Activated CD8-positive, alpha-beta T cell treated with anti-CD3 and anti-CD28 coated beads, Interleukin-2, amount 10 ng/mL, durations not matched to agents 7 days and 5 days (primary cell): ENCODE results near the gene DNAH1. TPM values are rescaled to one million over a fixed set of nuclear protein-coding genes. Genes with fewer than 3 reads are reported as not detected.

Experiments
- ATAC-seq: fragments of 150-1000 bp; cut with Tn5 transposase; one replicate; pipeline ENCODE4 v1.10.0; 2021; ENCODE audit warnings: moderate library complexity
- CTCF ChIA-PET: fragments of 350-600 bp; sonication (Branson Sonifier 250); formaldehyde crosslinking; loops from one replicate; lab custom pipeline; 2021; ENCODE audit warnings: antibody characterized with exemption; lab: Charles Lee
- POLR2A ChIA-PET: fragments of 350-600 bp; sonication (Branson Sonifier 250); formaldehyde crosslinking; loops from one replicate; lab custom pipeline; 2021; ENCODE audit warnings: antibody characterized with exemption; lab: Charles Lee
- DNase-seq: peaks from one replicate; pipeline ENCODE4 v3.0.0-alpha.2; 2020
- H3K27ac Mint-ChIP-seq: one replicate; pipeline ENCODE4 v1.8.0; 2021; ENCODE audit warnings: mild to moderate bottlenecking, mixed read lengths
- H3K27me3 Mint-ChIP-seq: one replicate; pipeline ENCODE4 v1.8.0; 2021; ENCODE audit warnings: low read depth, mixed read lengths
- H3K36me3 Mint-ChIP-seq: one replicate; pipeline ENCODE4 v1.8.0; 2021; ENCODE audit warnings: low read depth, mixed read lengths
- H3K4me1 Mint-ChIP-seq: one replicate; pipeline ENCODE4 v1.8.0; 2021; ENCODE audit warnings: low read depth, mixed read lengths
- H3K4me3 Mint-ChIP-seq: one replicate; pipeline ENCODE4 v1.8.0; 2021; ENCODE audit warnings: mild to moderate bottlenecking, mixed read lengths
- H3K9me3 Mint-ChIP-seq: one replicate; pipeline ENCODE4 v1.8.0; 2022; ENCODE audit warnings: mixed read lengths; ENCODE audit not compliant: insufficient read depth
- total RNA-seq, 2 experiments: library from RNA; stranded (reverse); gene quantifications; one replicate each; pipeline ENCODE4 v1.2.3, GENCODE V29; 2021

DNAH1 gene
- total RNA-seq, 2 experiments from 2014 or later = 18.1 to 20.2 TPM

- ATAC-seq = no peak
- no peaks in the 10 kb centered on the region for H3K27me3 Mint-ChIP-seq
- ChIA-PET POLR2A (no interaction called here), CTCF (interaction anchor here (2.4 kb wide), 1 partner anchor 12 kb away, joined by 11 read pairs; no protein-coding TSS in a partner anchor)
- H3K36me3 Mint-ChIP-seq = no peaks in the 10 kb centered on the region
- H3K9me3 Mint-ChIP-seq = no peaks in the 10 kb centered on the region
- peaks cover 9% of the 10 kb centered on the region for H3K4me1 Mint-ChIP-seq
- no peak for DNase-seq
- H3K27ac Mint-ChIP-seq = no peak overlapping the region
- H3K4me3 Mint-ChIP-seq = no peak overlapping the region
Observed at GRCh38 chr3:52440249-52440551, 124.1 kb downstream of the DNAH1 start.

- POLR2A ChIA-PET = no interaction called here
- H3K36me3 Mint-ChIP-seq = no peaks in the 10 kb centered on the region
- no peak overlapping the region for H3K4me3 Mint-ChIP-seq
- H3K9me3 Mint-ChIP-seq = no peaks in the 10 kb centered on the region
- H3K4me1 Mint-ChIP-seq = peaks cover 13% of the 10 kb centered on the region
- CTCF ChIA-PET = no interaction called here
- H3K27ac Mint-ChIP-seq = no peak overlapping the region
- DNase-seq = no peak
- no peak for ATAC-seq
- no peaks in the 10 kb centered on the region for H3K27me3 Mint-ChIP-seq
Observed at GRCh38 chr3:52440671-52441070, 124.6 kb downstream of the DNAH1 start.

DNA sequence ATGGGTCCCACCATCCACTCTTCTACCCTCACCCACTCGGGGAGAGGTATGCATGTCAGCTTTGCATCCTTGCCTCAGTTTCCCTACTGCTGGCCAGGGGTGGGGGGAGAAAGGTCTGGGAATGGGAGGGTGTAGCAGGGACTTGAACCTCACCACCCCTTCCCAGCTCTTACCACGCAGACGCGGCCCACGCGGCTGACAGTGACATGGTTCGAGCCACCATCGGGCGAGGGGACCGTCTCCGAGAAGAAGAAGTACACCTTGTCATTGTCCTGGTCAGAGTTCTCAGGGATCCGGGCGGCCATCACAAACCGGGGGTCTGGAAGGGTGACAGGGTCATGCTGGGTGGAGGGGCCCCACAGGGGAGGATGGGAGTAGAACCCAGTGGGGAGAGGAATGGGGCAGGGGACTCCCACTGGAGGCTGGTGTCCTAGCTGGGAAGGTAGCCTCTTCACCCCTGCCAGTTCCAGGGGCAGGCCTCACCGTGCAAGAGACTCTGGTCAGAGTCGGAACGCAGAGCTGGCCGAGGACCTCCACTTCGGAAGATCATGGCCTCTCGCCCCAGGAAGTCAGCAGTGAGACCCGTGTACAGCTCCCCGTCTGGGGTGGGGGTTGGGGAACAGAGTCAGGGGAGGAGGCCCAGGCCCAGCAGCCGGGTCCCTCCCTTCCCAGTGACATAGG is 125.1 kb downstream of the DNAH1 start:
- Mint-ChIP-seq H3K36me3 (no peaks in the 10 kb centered on the region), H3K27ac (no peak overlapping the region), H3K27me3 (no peaks in the 10 kb centered on the region), H3K4me1 (peaks cover 14% of the 10 kb centered on the region), H3K9me3 (no peaks in the 10 kb centered on the region), H3K4me3 (no peak overlapping the region)
- CTCF ChIA-PET = interaction anchor here (1.8 kb wide), 1 partner anchor 10 kb away, joined by 4 read pairs; no protein-coding TSS in a partner anchor
- no peak for ATAC-seq
- POLR2A ChIA-PET = no interaction called here
- no peak for DNase-seq

DNA sequence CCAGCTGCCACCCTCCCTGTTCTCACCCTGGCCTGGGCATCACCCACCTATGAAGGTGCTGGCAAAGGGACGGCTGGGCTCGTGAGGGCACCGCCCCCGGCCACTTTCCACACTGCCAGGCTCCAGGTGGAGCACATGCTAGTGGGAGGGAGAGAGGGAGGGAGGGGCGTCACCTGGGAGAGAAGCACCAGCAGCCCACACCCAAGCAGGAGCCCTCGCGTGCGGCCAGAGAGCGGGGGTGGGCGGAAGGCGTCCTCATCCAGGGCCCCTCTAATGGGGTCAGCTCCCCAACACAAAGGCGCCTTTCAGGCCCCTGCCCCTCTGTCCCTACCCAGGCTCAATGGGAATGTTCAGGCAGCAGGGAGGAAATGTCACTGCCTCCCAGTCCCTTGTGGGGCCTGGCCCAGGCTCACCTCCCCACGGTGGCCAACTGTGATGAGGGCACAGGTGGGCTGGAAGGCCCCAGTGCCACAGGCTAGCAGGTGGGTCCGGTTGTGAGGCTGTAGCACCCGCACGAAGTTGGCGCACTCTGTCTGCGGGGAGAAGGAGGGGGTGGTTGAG is 125.7 kb downstream of the DNAH1 start:
- Mint-ChIP-seq H3K27ac (no peak overlapping the region), H3K4me3 (no peak overlapping the region), H3K4me1 (peaks cover 14% of the 10 kb centered on the region), H3K36me3 (no peaks in the 10 kb centered on the region), H3K27me3 (no peaks in the 10 kb centered on the region), H3K9me3 (no peaks in the 10 kb centered on the region)
- DNase-seq = no peak
- POLR2A ChIA-PET = no interaction called here
- CTCF ChIA-PET = interaction anchor here (1.8 kb wide), 1 partner anchor 10 kb away, joined by 4 read pairs; no protein-coding TSS in a partner anchor
- no peak for ATAC-seq

DNA sequence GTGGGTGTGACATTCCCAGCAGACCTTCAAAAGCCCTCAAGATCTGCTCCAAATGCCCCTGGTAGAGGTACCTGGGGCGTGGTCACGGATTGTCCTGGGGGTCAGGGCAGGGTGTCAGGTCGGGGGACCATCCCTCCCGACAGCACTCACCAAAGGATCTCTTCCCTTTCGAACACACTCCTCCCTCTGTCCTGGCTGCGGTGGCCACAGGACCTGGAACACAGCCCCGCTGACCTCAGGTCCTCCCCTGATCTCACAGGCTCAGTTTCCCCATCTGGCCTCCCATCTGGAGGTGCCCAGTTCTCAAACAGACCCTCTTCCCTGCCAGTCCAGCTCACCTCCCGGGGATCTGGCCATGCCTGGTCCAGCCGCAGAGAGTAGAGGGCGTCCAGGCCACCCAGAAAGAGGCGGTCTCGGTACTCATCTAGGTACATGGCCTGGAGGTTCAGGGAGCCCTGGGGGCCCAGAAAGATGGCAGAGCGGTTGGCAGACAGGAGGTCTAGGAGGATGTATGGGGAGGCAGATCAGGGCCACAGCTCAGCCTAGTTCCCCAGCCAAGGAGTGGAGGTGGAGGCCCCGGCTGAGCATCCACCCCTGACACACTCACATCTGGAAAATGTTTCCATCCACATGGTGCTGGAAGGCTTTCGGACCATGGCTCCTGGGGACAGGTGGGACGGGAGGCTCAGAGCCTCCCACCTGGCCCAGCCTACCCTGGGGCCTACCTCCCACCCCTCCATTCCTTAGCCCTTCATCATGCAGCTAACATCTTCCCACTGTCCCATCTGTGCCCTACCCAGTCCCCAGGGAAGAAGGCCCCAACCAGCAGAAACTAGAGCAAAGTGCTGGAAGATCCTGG is 126.5 kb downstream of the DNAH1 start:
- CTCF ChIA-PET = interaction anchor here (1.8 kb wide), 1 partner anchor 9 kb away, joined by 4 read pairs; no protein-coding TSS in a partner anchor
- Mint-ChIP-seq H3K27ac (no peak overlapping the region), H3K4me1 (peaks cover 19% of the 10 kb centered on the region), H3K27me3 (no peaks in the 10 kb centered on the region), H3K4me3 (no peak overlapping the region), H3K36me3 (no peaks in the 10 kb centered on the region), H3K9me3 (no peaks in the 10 kb centered on the region)
- POLR2A ChIA-PET = no interaction called here
- ATAC-seq = no peak
- DNase-seq = no peak

- peaks cover 19% of the 10 kb centered on the region for H3K4me1 Mint-ChIP-seq
- CTCF ChIA-PET = interaction anchor here (1.8 kb wide), 1 partner anchor 8 kb away, joined by 4 read pairs; no protein-coding TSS in a partner anchor
- ATAC-seq = no peak
Observed at GRCh38 chr3:52443268-52443610, 127.1 kb downstream of the DNAH1 start.

GRCh38 chr3:52443791-52444687 is 127.9 kb downstream of the DNAH1 start:
- Mint-ChIP-seq H3K27ac (no peak overlapping the region), H3K27me3 (no peaks in the 10 kb centered on the region), H3K36me3 (no peaks in the 10 kb centered on the region), H3K4me1 (peaks cover 19% of the 10 kb centered on the region), H3K9me3 (no peaks in the 10 kb centered on the region), H3K4me3 (no peak overlapping the region)
- DNase-seq (no peak), ATAC-seq (no peak)
- CTCF ChIA-PET = interaction anchor here (6.5 kb wide), 1 partner anchor 13 kb away, joined by 131 read pairs; no protein-coding TSS in a partner anchor
- POLR2A ChIA-PET = no interaction called here

More at GRCh38 chr3:52443268-52443610, 127.1 kb downstream of the DNAH1 start:
- no peaks in the 10 kb centered on the region for H3K36me3 Mint-ChIP-seq
- H3K27ac Mint-ChIP-seq = no peak overlapping the region
- no peak for DNase-seq
- no peaks in the 10 kb centered on the region for H3K27me3 Mint-ChIP-seq
- no peaks in the 10 kb centered on the region for H3K9me3 Mint-ChIP-seq
- POLR2A ChIA-PET = no interaction called here
- H3K4me3 Mint-ChIP-seq = no peak overlapping the region

DNA sequence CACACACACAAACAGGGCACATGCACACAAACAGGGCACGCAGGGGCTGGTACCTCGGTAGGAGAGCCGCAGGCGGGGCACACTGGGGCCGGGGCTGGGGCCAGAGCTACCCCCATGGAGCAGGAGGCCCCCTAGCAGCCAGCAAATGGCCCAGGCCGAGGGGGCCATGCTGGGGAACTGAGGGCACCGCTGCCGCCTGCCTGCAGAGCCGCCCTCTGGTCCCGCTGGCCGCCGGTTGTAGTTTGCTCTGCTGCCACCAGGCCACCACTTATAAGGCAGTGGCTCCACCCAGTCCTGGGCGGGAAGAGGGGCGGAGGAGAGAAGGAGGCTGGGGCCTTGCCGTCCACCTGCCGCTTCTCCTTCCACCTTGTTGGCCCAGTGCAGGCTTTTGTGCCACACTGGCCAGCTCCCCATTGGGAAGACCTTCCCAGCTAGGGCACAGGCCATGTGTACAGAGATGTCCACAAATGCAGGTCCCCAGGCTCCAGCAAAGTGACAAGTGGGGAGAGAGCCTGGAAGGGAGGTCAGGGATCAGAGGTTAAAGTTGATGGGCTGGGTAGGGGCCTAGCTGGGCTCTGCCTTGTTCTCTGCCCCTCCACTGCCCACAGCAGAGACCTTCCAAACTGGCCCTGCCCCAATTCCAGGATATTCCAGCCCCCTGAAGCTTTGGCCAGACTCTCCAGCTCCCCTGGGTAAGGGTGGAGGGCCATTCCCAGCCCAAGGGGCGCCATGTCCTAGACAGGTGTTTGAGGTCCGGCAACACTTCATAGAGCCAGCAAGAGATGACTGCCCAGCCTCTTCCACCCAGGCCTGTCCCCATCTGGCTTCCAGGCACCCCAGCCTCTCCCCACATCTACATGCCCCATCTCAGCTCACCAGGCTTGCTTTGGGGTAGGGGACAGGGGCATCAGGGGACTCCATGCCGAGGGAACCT is 129.0 kb downstream of the DNAH1 start, which contains the start of gene SEMA3G:
Gene SEMA3G (minus strand): TSS at position 244 of the 934 bp plus-strand sequence. CDS start 76 bp downstream, at position 168.
- no peaks in the 10 kb centered on the region for H3K9me3 Mint-ChIP-seq
- peaks cover 19% of the 10 kb centered on the region for H3K4me1 Mint-ChIP-seq
- no peaks in the 10 kb centered on the region for H3K36me3 Mint-ChIP-seq
- no peak within 1 kb of the TSS for H3K4me3 Mint-ChIP-seq
- ChIA-PET CTCF (interaction anchor here (0.9 to 6.5 kb wide), 10 partner anchors 12 to 225 kb away, joined by 3 to 131 read pairs (median 6); partner anchors contain the start of genes UQCC5 and WDR82), POLR2A (interaction anchor here (1.5 kb wide), 1 partner anchor 33 kb away, joined by 9 read pairs; no protein-coding TSS in a partner anchor)
- H3K27me3 Mint-ChIP-seq = no peaks in the 10 kb centered on the region
- DNase-seq = peak; percentile 90
- ATAC-seq = peak; percentile 98
- peak within 1 kb of the TSS; percentile 30 for H3K27ac Mint-ChIP-seq

DNA sequence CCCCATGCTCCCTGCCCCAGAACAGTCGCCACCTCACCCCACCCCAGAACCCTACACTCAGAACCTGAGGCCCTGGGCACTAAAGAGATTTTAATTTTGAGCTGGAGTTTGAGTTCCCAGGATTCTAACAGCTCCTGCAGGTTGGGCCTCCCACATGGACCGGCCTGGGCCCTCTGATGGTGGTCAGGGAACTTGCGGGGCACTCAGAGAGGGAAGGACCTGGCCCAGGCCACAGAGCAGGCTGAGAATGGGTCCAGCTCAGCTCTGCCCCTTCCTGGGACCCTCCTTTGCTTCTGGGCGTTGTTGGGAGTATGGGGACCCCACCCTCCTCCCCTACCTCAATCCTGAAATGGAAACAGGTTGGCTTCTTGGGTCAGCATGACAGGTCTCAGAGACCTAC is 129.9 kb downstream of the DNAH1 start:
- Mint-ChIP-seq H3K27ac (no peak overlapping the region), H3K9me3 (no peaks in the 10 kb centered on the region), H3K4me3 (no peak overlapping the region), H3K36me3 (no peaks in the 10 kb centered on the region), H3K4me1 (peaks cover 19% of the 10 kb centered on the region), H3K27me3 (no peaks in the 10 kb centered on the region)
- DNase-seq (no peak), ATAC-seq (no peak)
- ChIA-PET CTCF (interaction anchor here (0.7 to 6.5 kb wide), 17 partner anchors 8 to 225 kb away, joined by 3 to 131 read pairs (median 5); partner anchors contain the start of gene UQCC5), POLR2A (interaction anchor here (1.0 to 1.5 kb wide), 2 partner anchors 9 to 33 kb away, joined by 3 to 9 read pairs; partner anchors contain the start of gene NISCH)
